Mesodermal cell (in vitro differentiated cells): ENCODE data around the gene DRD2.
A peak's percentile ranks its signal among the peaks of the same experiment; 100 is the strongest.

Experiments used
- H3K27ac ChIP-seq: 2 replicates; pipeline ENCODE4 v1.7.0; 2013; ENCODE audit warnings: mild to moderate bottlenecking, low read depth, low read length, moderate library complexity; ENCODE audit not compliant: severe bottlenecking
- H3K36me3 ChIP-seq: 2 replicates; pipeline ENCODE4 v1.7.1; 2013; ENCODE audit warnings: mild to moderate bottlenecking, low read length, moderate library complexity; ENCODE audit not compliant: control insufficient read depth, insufficient read depth
- H3K4me1 ChIP-seq: one replicate; pipeline ENCODE4 v1.7.1; 2013; ENCODE audit warnings: mild to moderate bottlenecking, low read length; ENCODE audit not compliant: insufficient read depth, control insufficient read depth, poor library complexity, severe bottlenecking
- H3K4me3 ChIP-seq: 2 replicates; pipeline ENCODE4 v1.7.0; 2013; ENCODE audit warnings: low read length, control low read depth, mild to moderate bottlenecking; ENCODE audit not compliant: insufficient read depth, poor library complexity, severe bottlenecking; ENCODE audit errors: extremely low read depth
- H3K9me3 ChIP-seq: 2 replicates; pipeline ENCODE4 v1.7.1; 2013; ENCODE audit warnings: mild to moderate bottlenecking, low read length, moderate library complexity; ENCODE audit not compliant: control insufficient read depth
- WGBS, 2 experiments: methylation state at CpG; one replicate each; pipeline ENCODE4 v1.1.5; 2013; ENCODE audit warnings: missing lambda C conversion rate in 2 of 2; ENCODE audit not compliant: insufficient coverage in 2 of 2; 5-methylcytosine and 5-hydroxymethylcytosine counted together

The DRD2 gene

DNA sequence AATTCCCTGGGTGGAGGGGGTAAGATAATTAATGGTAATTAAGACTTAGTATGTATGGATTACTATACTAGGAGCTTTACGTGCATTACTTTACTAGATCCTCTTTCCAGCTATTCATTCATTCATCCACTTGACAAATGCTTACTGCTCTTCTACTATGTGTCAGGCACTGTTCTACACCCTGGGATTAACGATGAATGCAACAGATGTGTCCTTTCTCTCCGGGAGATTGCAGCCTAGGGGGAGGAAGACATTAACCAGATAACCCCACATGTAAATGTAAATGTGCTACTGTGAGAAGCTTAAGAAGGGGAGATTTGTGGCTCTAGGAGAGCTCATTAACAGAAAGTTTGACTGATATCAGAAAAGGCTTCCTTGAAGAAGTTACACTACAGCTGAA lies 85.9 kb downstream of the DRD2 start:
- H3K4me3 ChIP-seq = no peak overlapping the region
- no CpG with 5 or more reads among the region's 3 CpGs for WGBS, 2 experiments
- no peak overlapping the region for H3K27ac ChIP-seq
- no peaks in the 10 kb centered on the region for H3K9me3 ChIP-seq
- peaks cover 21% of the 10 kb centered on the region for H3K4me1 ChIP-seq
- H3K36me3 ChIP-seq = no peaks in the 10 kb centered on the region

DNA sequence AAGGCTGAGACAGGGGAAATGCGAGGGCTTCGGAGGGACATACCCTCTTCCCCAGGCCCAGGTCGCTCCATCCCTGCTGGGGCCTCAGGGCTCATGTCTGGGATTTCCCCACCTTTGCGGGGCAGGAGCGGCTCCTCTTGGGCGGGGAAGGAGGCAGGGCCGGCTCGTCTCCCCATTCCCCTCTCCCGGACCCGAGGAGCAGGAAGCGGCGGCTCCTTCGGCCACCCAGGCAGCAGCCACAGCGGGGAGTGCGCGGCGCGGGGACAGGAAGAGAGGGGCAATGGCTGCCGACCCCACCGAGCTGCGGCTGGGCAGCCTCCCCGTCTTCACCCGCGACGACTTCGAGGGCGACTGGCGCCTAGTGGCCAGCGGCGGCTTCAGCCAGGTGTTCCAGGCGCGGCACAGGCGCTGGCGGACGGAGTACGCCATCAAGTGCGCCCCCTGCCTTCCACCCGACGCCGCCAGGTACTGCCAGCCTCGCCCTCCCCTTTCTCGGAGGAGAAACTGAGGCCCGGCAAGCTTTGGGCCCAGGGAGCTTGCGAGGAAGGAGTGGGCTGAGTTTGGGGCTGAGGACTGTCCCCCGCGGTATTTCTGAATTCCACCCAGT lies 87.5 kb downstream of the DRD2 start, which contains the start of gene ANKK1:
Gene ANKK1 (plus strand): TSS at position 175 of the 607 bp plus-strand sequence. CDS start 106 bp downstream, at position 281.
- H3K4me1 ChIP-seq = peaks cover 21% of the 10 kb centered on the region
- H3K27ac ChIP-seq = no peak within 1 kb of the TSS
- H3K36me3 ChIP-seq = no peaks in the 10 kb centered on the region
- peak within 1 kb of the TSS; percentile 11 for H3K4me3 ChIP-seq
- H3K9me3 ChIP-seq = no peaks in the 10 kb centered on the region
- WGBS, 2 experiments = 15 to 21% methylated on average over 28 to 35 of the region's 46 CpGs

DNA sequence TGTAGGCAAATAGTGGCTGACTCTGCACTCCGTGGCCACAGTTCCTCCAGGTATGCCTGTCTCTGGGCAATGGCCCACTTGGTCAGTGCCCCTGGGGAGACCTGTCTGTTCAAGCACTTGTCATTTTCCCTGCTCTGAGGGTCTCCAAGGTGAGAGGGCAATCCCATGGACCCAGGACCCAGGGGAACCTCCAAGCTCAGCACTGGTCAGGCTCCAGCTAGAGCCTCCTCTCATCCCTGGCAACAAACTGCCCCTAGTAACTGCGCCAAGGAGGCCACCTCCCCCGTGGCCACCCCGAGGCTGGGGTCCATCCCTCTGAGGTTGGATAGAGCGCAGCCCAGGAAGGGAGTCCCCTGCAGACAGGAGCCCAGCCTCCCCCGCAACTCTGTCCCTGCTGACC lies 88.3 kb downstream of the DRD2 start:
- peaks cover 21% of the 10 kb centered on the region for H3K4me1 ChIP-seq
- no peaks in the 10 kb centered on the region for H3K36me3 ChIP-seq
- H3K9me3 ChIP-seq = no peaks in the 10 kb centered on the region
- no peak overlapping the region for H3K4me3 ChIP-seq
- H3K27ac ChIP-seq = no peak overlapping the region
- WGBS, 2 experiments = 88 to 100% methylated on average over 2 to 5 of the region's 6 CpGs

DNA sequence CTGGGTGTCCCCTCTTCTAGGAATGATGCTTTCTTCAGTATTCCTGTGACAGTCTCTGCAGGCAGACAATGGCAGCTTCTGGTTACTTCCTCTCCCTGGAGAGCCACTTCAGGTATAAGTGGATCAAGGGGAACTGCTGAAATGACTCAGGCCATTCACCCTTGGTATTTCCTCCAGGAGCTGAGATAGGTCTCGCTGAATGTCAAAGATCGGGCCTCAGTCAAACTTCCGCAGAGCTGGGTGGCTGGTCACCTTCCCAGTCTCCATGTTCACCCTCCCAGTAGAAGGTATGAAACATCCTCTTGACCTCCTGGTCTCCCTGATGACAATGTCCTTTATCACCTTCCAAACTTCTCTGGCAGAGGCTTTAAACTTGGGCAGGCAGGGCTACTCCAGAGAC lies 89.4 kb downstream of the DRD2 start:
- Histone ChIP-seq H3K4me1 (peaks cover 21% of the 10 kb centered on the region), H3K27ac (no peak overlapping the region), H3K9me3 (no peaks in the 10 kb centered on the region), H3K36me3 (no peaks in the 10 kb centered on the region), H3K4me3 (no peak overlapping the region)
- 93 to 97% methylated on average over 3 of the region's 3 CpGs for WGBS, 2 experiments

DNA sequence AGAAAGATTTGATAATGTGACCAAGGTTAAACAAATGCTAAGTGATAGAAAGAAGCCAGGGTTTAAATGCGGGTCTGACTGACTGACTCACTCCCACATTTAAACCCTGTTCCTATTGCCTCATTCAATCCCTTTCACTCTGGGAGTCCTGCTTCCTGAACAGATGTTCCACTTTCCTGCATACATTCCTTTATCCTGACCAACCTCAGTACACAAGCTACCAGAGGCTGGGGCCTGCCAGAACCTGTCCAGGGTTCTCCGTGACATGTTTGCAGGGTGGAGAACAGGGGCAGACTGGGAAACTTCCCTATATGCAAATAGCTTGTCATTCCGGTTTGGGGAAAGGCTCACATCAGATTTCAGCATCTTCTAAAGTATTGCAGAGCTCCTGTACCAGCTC lies 90.6 kb downstream of the DRD2 start:
- Histone ChIP-seq H3K36me3 (no peaks in the 10 kb centered on the region), H3K4me3 (no peak overlapping the region), H3K27ac (no peak overlapping the region), H3K9me3 (no peaks in the 10 kb centered on the region), H3K4me1 (peaks cover 21% of the 10 kb centered on the region)
- 70 to 81% methylated on average over 3 of the region's 3 CpGs for WGBS, 2 experiments

DNA sequence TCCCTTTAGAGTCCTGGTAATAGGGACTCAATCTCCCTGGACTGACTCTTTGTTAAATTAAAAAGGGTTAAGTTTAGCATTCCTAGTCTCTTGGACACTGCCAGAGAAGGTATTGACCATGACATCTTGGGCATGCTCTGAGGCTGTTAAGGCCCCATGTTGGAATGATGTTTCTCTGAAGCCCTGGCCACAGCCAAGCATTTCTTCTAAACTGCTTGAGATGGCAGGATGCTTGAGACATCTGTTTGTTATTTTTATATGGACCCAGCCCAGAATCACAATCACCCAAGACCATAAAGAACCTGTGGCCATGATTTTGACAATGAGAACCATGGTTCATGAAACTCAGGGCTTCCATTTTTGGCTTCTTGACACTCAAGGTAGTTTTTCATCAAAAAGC lies 93.1 kb downstream of the DRD2 start:
- H3K4me3 ChIP-seq = no peak overlapping the region
- H3K9me3 ChIP-seq = no peaks in the 10 kb centered on the region
- H3K4me1 ChIP-seq = peaks cover 24% of the 10 kb centered on the region
- no peak overlapping the region for H3K27ac ChIP-seq
- no peaks in the 10 kb centered on the region for H3K36me3 ChIP-seq

DNA sequence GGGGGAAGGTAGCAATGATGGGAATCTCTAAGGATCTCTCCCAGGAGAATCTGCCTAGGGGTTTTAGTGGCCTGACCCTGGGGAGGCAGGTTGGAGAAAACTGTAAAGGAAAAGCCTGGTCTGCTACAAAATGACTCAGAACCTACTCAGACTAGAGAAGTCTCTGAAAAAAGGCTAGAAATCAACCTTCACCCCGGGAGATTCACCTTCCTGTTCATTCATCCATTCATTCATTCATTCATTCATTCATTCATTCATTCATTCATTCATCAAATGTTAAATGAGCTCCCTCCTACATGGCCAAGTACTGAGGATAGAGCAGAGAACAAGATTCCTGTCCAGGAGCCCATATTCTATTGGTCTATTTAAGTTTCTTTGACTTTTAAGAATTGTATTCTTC lies 96.5 kb downstream of the DRD2 start:
- no peak overlapping the region for H3K4me3 ChIP-seq
- no peaks in the 10 kb centered on the region for H3K36me3 ChIP-seq
- peaks cover 5% of the 10 kb centered on the region for H3K4me1 ChIP-seq
- no peaks in the 10 kb centered on the region for H3K9me3 ChIP-seq
- no peak overlapping the region for H3K27ac ChIP-seq
- 38 to 86% methylated on average over 1 of the region's 1 CpG for WGBS, 2 experiments

DNA sequence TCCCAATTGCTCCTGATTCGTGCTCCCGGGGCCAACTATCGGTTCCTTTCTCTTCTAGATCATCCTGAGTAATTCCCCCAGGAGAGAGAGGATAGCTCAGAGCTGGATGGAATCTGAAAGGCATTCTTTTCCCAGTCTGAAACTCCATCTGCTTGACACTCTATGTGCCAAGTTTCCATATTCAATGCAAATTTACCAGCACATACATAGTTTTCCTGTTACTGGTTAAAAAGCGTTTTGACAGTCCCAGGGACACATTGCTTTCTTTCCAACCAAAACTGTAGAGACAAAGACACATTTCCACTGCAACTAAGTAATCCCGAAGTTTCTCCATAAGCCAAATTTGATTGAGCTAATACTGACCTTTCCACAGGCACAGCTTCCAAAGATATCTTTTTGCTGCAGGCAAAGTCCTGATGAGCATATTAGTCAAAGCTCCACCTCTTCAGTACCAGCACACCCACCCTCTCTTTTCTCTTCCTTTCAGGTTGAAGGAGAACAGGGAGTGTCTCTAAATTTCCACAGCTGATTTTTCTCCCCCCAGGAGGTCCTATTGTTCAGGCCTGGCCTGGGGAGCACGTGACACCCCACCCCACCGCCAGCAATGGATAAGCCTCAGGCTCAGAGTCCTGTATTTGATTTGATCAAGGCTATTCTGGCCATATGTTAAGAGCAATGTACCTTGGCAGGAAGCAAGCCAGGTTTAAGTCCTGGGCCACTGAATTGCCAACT lies 97.4 kb downstream of the DRD2 start:
- no peaks in the 10 kb centered on the region for H3K9me3 ChIP-seq
- 69 to 80% methylated on average over 2 to 3 of the region's 7 CpGs for WGBS, 2 experiments
- no peak overlapping the region for H3K27ac ChIP-seq
- peaks cover 5% of the 10 kb centered on the region for H3K4me1 ChIP-seq
- no peak overlapping the region for H3K4me3 ChIP-seq
- H3K36me3 ChIP-seq = no peaks in the 10 kb centered on the region

DNA sequence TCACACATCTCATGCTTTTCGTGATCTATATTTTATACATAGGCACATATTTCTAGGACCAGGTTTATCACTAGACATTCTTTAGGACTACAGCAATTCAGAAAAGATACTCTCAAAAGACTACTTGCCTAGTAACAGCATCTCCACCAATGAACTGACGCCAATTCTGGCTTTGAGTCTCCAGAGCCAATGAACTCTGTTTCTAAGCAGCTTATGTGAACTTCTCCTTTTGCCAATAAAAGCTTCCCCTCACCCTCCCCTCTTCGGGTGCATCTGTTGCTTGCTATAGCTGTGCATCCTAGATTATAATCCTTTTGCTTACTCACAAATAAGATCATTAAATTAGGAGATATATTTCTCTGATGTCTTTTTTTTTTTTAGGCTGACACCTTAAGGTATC lies 99.0 kb downstream of the DRD2 start:
- Histone ChIP-seq H3K9me3 (no peaks in the 10 kb centered on the region), H3K4me3 (no peak overlapping the region), H3K36me3 (no peaks in the 10 kb centered on the region), H3K27ac (no peak overlapping the region), H3K4me1 (peaks cover 5% of the 10 kb centered on the region)
- 81 to 88% methylated on average over 1 to 2 of the region's 3 CpGs for WGBS, 2 experiments

DNA sequence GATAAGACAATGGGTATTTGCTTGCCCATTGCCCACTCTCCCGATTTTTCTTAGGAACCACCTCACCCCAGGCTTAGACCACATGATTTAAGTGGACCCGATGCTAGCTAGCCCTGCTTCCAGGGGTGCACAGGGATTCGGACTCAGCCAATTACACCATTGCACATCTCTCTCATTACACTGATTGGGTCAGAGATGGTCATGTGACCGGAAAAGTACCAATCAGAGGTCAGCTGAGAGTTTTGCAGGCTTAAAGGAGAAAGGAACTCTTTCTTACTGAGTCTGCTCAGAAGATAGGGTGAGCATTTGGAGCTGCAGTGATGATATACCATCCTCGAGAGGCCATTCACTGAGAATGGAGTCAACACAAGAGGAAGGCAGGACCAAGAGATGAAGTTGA lies 99.8 kb downstream of the DRD2 start:
- Histone ChIP-seq H3K4me1 (peaks cover 5% of the 10 kb centered on the region), H3K36me3 (no peaks in the 10 kb centered on the region), H3K4me3 (no peak overlapping the region), H3K9me3 (no peaks in the 10 kb centered on the region), H3K27ac (no peak overlapping the region)
- 85 to 92% methylated on average over 4 of the region's 5 CpGs for WGBS, 2 experiments

DNA sequence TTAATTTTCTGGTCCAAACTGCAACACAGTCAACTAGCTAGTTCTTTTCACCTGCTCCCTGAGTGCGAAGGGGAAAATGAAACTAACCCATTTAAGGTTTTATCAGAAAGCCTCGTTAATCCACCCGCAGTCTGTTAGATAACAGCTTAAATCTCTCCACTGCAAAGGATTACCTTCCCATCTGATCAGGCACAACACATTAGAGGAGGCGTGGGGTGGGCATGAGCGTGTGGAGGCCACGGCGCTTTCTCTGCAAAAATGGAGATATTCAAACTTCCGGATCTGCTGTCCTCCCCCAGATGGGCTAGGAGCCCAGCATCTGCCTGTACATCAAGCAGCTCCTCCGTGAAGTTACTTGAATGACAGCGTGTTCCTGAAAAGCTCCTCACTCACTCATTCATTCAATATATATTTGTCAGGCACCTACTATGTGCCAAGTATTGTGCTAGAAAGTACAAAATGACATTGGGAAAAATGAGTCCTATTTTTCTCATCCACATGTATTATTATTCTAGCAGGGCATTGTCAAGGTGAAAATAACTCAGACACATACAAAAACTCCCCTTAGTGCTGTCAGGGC lies 101.1 kb downstream of the DRD2 start:
- Histone ChIP-seq H3K27ac (no peak overlapping the region), H3K4me3 (no peak overlapping the region), H3K9me3 (no peaks in the 10 kb centered on the region), H3K36me3 (no peaks in the 10 kb centered on the region), H3K4me1 (peaks cover 5% of the 10 kb centered on the region)
- 83 to 92% methylated on average over 7 to 9 of the region's 10 CpGs for WGBS, 2 experiments
